Astrocyte of the cerebellum (primary cell): Measurements from ENCODE around the gene NLN.

ENCODE experiments used
- DNase-seq: peaks from one replicate; pipeline ENCODE4 v3.0.0-alpha.2; 2011; ENCODE audit warnings: low read depth
- H3K4me3 ChIP-seq: 2 replicates; pipeline ENCODE4 v1.5.1; 2011; ENCODE audit warnings: mild to moderate bottlenecking, low read depth, low read length, moderate library complexity
- CTCF ChIP-seq: IDR thresholded peaks from 2 replicates; pipeline ENCODE4 v1.5.1; 2012; ENCODE audit warnings: low read length, low read depth, moderate library complexity, mild to moderate bottlenecking; ENCODE audit errors: missing control alignments
- in situ Hi-C: cut with HindIII; loops from 2 replicates; pipeline ENCODE4 v1.10.0; 2017; ENCODE audit warnings: low sequenced_read_pairs

NLN gene

GRCh38 chr5:65695896-65696295, 26.1 kb upstream of the NLN start:
- DNase-seq, result no peak
- TF ChIP-seq CTCF, result no peak
- no peak overlapping the region for H3K4me3 ChIP-seq
- in situ Hi-C loops, result no loop called here

- TF ChIP-seq CTCF, result no peak
- in situ Hi-C loops, result no loop called here
- DNase-seq, result no peak
- no peak overlapping the region for H3K4me3 ChIP-seq
Measured at GRCh38 chr5:65696892-65697291, 25.1 kb upstream of the NLN start.

GRCh38 chr5:65699338-65699737, 22.7 kb upstream of the NLN start:
- DNase-seq, result no peak
- in situ Hi-C loops, result no loop called here
- no peak for TF ChIP-seq CTCF
- no peak overlapping the region for H3K4me3 ChIP-seq

- no peak for DNase-seq
- H3K4me3 ChIP-seq, result no peak overlapping the region
- no peak for TF ChIP-seq CTCF
- in situ Hi-C loops, result no loop called here
Measured at GRCh38 chr5:65702036-65702435, 20.0 kb upstream of the NLN start.

GRCh38 chr5:65704621-65705239, 17.3 kb upstream of the NLN start:
- no peak overlapping the region for H3K4me3 ChIP-seq
- TF ChIP-seq CTCF, result no peak
- DNase-seq, result no peak
- in situ Hi-C loops, result no loop called here

- in situ Hi-C loops, result no loop called here
- DNase-seq, result no peak
- H3K4me3 ChIP-seq, result no peak overlapping the region
- no peak for TF ChIP-seq CTCF
Measured at GRCh38 chr5:65707663-65708062, 14.3 kb upstream of the NLN start.

GRCh38 chr5:65708145-65708544, 13.9 kb upstream of the NLN start:
- no peak for DNase-seq
- TF ChIP-seq CTCF, result no peak
- no peak overlapping the region for H3K4me3 ChIP-seq
- in situ Hi-C loops, result no loop called here
